Measurements from ENCODE around the gene OMA1.

The OMA1 gene

DNA sequence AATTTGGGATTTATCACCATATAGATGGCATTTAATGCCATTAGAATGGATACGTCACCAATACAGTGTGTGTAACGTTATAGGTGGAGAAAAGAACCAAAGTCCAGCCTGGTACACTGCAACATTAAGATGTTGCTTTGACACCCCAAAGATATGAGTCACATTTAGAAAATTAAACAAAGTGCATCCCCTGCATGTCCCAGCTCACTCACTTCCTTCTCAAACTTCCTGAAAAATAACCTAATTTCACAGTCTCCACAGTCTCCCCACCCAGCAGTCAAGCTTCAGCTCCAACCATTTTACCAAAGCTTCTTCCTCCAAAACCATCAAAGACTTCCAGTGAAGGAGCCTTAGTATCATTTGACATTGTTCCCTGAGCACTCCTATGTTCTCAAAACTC lies 111.9 kb downstream of the OMA1 start:
- in situ Hi-C loops (cut with HindIII; ENCODE audit: low sequenced_read_pairs): no loop called here

DNA sequence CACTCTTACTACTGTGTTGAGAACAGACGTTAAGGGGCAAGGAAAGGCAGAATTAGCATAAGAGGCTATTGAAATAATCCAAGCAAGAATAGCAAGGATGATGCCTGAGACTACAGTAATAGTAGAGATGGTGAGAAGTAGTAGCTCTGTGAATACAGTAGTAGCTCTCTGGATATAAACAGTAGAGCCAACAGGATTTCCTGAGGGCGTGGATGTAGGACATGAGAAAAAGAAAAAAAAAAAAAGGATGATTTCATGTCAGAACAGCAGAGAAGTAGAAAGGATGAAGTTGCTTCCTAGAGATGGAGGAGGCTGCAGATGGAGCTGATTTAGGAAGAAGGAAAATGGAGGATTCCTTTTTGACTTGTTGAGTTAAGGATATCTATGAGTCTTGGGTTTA lies 112.3 kb downstream of the OMA1 start:
- in situ Hi-C loops (cut with HindIII; ENCODE audit: low sequenced_read_pairs): no loop called here

DNA sequence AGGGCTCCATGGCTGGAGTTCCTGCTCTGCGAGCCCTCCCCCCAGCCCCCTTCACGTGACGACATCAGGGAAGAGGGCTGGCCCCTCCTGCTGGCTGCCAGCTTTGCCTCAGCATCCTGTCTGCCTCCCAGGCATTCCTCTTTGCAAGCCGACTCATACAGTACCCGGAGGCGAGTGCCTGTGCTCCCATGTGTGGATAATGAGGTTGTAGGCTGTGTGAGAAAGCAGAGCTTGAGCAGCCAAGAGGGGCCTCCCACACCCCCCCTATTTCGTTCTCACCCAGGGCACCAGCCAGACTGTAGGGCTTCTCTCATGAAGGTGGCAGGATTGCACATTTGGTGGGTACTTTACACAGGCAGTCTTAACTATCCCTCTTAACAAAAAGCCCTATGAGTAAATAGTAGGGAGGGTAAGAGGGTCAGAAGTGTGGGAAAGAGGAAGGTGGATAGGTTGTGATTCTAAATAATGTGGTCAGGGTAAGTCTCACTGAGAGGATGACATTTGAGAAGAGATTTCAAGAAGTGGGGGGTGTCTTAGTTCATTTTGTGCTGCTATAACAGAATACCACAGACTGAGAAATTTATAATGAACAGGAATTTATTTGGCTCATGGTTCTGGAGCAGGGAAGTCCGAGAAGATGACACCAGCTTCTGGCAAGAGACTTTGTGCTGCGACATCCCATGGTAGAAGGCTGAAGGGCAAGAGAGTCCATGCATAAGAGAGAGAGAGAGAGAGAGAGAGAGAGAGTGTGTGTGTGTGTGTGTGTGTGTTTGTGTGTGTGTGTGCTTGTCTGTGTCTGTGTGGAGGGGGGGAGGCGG lies 113.5 kb downstream of the OMA1 start:
- in situ Hi-C loops (cut with HindIII; ENCODE audit: low sequenced_read_pairs): no loop called here

- in situ Hi-C loops (cut with HindIII; ENCODE audit: low sequenced_read_pairs): no loop called here
Measured at GRCh38 chr1:58431901-58432620, 114.5 kb downstream of the OMA1 start.

Measured in endothelial cell of hepatic sinusoid (primary cell).